ENCODE data around the gene MAP2K3.

Gene MAP2K3

GRCh38 chr17:21247552-21248258, 36.8 kb upstream of the MAP2K3 start:
- Histone ChIP-seq H3K4me1 (ENCODE audit: control insufficient read depth in 1 of 2, insufficient read depth in 1 of 2, low read depth in 1 of 2, low read length in 1 of 2) (peaks cover 35 to 39% of the 10 kb centered on the region in 2 experiments), H3K4me3 (ENCODE audit: low read depth in 1 of 2, low read length in 1 of 2) (no peak overlapping the region), H3K27ac (no peak overlapping the region), H3K9me3 (no peaks in the 10 kb centered on the region), H3K27me3 (no peaks in the 10 kb centered on the region), H3K36me3 (peaks cover 50% of the 10 kb centered on the region)
- no peak for TF ChIP-seq CTCF (IDR thresholded peaks at IDR 0.05)

GRCh38 chr17:21248500-21248899, 36.0 kb upstream of the MAP2K3 start:
- Histone ChIP-seq H3K4me3 (ENCODE audit: low read depth in 1 of 2, low read length in 1 of 2) (no peak overlapping the region), H3K9me3 (no peaks in the 10 kb centered on the region), H3K4me1 (ENCODE audit: control insufficient read depth in 1 of 2, insufficient read depth in 1 of 2, low read depth in 1 of 2, low read length in 1 of 2) (peaks cover 36 to 40% of the 10 kb centered on the region in 2 experiments), H3K27ac (no peak overlapping the region), H3K36me3 (peaks cover 42% of the 10 kb centered on the region), H3K27me3 (no peaks in the 10 kb centered on the region)
- TF ChIP-seq CTCF (IDR thresholded peaks at IDR 0.05) = no peak

- Histone ChIP-seq H3K4me3 (ENCODE audit: low read depth in 1 of 2, low read length in 1 of 2) (no peak overlapping the region), H3K4me1 (ENCODE audit: control insufficient read depth in 1 of 2, insufficient read depth in 1 of 2, low read depth in 1 of 2, low read length in 1 of 2) (peaks cover 43 to 47% of the 10 kb centered on the region in 2 experiments), H3K27me3 (no peaks in the 10 kb centered on the region), H3K27ac (no peak overlapping the region), H3K36me3 (peaks cover 35% of the 10 kb centered on the region), H3K9me3 (no peaks in the 10 kb centered on the region)
- TF ChIP-seq CTCF (IDR thresholded peaks at IDR 0.05) = no peak
These were observed 35.3 kb upstream of the MAP2K3 start for GRCh38 chr17:21249086-21249795.

- H3K4me3 ChIP-seq (ENCODE audit: low read depth in 1 of 2, low read length in 1 of 2) = peak overlapping the region in 1 of 2 experiments; percentile 75
- peaks cover 30% of the 10 kb centered on the region for H3K36me3 ChIP-seq
- no peaks in the 10 kb centered on the region for H3K9me3 ChIP-seq
- TF ChIP-seq CTCF (IDR thresholded peaks at IDR 0.05) = no peak
- no peaks in the 10 kb centered on the region for H3K27me3 ChIP-seq
- H3K27ac ChIP-seq = peak overlapping the region; percentile 92
- peaks cover 43 to 47% of the 10 kb centered on the region in 2 experiments for H3K4me1 ChIP-seq (ENCODE audit: control insufficient read depth in 1 of 2, insufficient read depth in 1 of 2, low read depth in 1 of 2, low read length in 1 of 2)
These were observed 34.4 kb upstream of the MAP2K3 start for GRCh38 chr17:21249920-21250703.

GRCh38 chr17:21250854-21251253, 33.7 kb upstream of the MAP2K3 start:
- no peaks in the 10 kb centered on the region for H3K9me3 ChIP-seq

More at GRCh38 chr17:21250854-21251253, 33.7 kb upstream of the MAP2K3 start:
- Histone ChIP-seq H3K36me3 (peaks cover 22% of the 10 kb centered on the region), H3K27ac (peak overlapping the region; percentile 92), H3K4me3 (ENCODE audit: low read depth in 1 of 2, low read length in 1 of 2) (peak overlapping the region; percentile 2 to 75), H3K4me1 (ENCODE audit: control insufficient read depth in 1 of 2, insufficient read depth in 1 of 2, low read depth in 1 of 2, low read length in 1 of 2) (peaks cover 42 to 43% of the 10 kb centered on the region in 2 experiments), H3K27me3 (no peaks in the 10 kb centered on the region)
- no peak for TF ChIP-seq CTCF (IDR thresholded peaks at IDR 0.05)

Measured in neutrophil (primary cell).